ENCODE data around the gene JAG1.
A peak's percentile ranks its signal among the peaks of the same experiment; 100 is the strongest.
"Not testable (repeated sequence)": the region's sequence is repeated elsewhere in the genome, so short reads cannot be mapped to it uniquely, and the experiment has no call there.

Gene JAG1

DNA sequence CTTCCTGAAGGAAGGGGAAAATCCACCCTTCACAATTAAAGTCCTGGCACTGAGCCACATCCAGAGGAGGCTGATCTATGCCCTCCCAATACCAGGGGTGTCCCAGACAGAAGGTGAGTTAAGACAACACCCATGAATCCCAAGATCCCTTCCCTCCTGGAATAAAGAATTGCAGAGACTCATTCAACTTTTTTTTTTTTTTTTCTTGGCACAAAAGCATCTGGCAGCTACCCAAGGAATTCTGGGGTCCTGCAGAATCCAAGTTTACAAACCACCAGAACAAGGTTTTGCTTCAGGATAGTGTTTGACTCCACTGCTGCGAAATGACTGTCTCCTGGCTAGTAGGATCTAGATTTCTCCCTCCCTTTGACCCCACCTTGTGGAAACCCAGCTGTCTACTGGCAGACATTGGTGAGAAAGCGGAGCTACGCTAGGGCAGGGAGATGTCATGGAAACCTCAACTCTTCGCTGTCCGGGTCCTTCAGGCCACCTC lies 37.4 kb downstream of the JAG1 start:
- no peak for DNase-seq (ENCODE audit: low spot score)

DNA sequence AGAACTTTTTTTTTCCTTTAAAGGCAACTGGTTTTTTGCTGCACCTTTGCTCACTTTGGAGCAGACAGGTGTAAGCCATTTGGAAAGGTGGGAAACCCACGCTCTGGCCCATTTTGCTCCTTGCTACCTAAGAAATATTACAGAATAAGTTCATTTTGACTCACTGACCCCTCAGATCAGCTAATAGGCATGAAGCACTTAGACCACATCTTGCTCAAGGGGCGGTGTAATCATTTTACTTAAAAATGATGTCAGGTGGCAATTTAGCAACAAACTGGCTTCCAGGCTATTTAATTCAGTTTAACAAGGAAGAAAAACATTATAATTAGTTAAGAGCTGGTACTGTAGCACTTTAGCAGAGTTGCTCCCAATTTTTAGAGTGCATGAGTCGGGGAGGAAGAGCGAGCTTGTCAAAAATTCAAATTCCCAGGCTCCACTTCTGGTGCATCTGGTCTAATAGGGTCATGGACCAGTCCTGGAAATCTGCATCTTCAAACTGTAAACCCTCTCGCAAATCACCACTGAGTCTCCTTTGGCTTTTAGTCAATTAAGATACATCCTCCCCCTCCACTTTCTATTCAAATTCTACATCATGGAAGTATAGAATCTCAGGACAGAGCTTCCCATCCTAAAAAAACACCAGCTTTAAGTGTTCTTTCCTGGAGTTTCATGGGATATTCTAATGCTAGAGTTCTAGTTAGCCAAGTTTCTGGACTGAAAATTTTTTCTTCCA lies 38.2 kb downstream of the JAG1 start:
- DNase-seq (ENCODE audit: low spot score) = no peak

GRCh38 chr20:10634683-10635411 lies 39.0 kb downstream of the JAG1 start:
- no peak for DNase-seq (ENCODE audit: low spot score)

DNA sequence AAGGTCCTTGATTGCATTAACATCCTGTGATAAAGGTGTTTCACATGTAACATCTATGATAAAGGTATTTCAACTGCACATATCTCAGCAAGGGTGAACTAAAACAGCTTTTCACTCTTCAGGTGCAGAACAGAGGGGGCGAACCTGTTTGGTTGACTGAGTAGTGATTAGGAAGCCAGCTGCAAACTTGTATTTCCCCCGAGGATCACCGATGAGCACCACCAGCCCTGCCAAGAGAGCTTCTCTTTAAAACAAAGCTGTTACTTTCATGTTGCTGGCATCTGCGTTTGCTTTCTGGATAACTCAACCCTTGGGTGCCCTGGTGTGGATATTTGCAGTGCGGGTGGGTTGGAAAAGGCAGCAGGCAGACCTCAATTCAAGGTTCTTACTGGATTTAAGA lies 39.6 kb downstream of the JAG1 start:
- no peak for DNase-seq (ENCODE audit: low spot score)

DNA sequence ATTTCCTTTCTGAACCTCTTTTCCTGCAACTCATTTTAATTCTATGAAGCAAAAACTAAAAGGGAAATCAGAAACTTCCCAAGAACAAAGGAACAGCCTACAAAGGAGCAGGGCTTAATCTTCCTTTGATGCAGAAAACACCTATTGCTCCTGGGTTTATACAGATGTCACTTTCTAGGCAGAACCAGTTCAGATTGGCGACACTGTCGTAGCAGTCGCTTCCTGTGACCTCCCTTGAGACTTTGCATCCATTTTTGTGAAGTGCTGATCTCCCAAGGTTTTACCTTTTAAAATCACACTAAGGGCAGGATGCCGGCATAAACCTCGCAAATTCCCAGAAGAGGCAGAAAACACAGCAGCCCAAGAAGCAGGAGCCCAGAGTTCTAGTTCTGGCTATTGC lies 40.1 kb downstream of the JAG1 start:
- DNase-seq (ENCODE audit: low spot score) = no peak

GRCh38 chr20:10632721-10633509 lies 40.9 kb downstream of the JAG1 start:
- no peak for DNase-seq (ENCODE audit: low spot score)

DNA sequence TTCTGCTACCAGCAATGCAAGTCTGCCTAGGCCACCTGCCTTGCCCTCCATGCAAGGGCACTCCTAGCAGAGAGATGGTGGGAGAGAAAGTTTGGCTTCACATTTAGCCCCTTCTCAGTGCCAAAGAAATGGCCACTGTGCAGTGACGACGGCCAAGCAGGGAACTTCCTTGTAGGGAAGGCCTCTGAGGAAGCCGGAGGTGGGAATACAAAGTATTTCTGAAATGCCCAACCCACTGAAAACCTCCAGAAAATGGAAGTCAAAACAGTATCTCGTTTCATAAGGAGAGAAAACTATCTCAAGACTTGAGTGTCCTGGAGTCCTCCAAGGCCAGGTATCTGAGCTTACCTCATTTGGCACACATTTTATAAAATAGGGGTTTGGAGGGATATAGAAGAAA lies 42.7 kb downstream of the JAG1 start:
- DNase-seq (ENCODE audit: low spot score) = no peak

DNA sequence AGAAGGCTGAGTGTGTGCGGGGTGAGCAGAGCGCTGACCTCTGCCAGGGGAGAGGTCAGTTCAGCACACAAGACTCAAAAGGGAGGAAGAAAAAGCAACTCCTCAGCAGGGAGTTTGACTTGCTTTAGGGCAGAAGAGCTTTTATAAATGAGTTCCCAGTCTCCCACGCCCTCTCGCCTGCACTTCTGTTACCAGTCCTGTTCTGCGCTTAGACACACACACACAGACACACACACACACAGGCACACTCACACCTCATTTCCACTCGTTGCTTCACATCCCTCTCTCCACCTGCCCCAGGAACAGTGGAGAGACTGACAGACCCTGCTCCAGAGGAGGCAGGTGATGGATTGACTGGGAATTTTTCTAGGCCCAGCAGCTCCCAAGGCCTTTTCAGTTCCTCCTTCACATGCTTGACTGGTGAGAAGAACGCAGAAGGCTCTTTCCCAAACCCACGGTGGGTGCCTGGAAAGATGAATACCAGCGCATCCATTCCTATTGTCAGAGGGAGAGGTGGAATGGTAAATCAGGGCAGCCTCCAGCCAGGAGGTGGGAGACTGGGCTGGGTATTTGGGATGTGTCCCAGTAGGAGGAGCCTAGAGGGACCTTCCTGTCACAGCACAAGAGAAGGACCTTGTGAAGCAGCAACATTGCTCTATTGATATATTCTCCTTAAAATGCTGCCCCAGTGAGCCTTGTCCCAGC lies 43.7 kb downstream of the JAG1 start:
- DNase-seq (ENCODE audit: low spot score) = no peak

DNA sequence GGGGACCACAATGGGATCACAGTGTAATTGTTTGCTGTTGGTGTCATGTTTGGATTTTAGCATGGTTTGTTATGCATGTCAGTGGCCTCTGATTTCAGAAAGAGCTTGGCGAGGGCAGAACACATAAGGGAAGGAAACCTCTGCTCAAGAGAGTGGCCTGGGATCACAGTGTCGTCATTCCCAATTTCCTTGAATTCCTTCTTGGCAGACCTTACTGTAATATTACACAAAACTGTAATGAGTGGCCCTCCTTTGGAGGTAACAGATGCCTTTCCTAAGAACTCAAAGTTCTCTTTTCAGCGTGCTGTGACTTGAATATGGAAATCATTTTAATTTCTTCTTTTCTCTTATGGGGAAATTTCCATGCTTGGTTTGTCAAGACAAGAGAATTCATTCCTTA lies 46.9 kb downstream of the JAG1 start:
- DNase-seq (ENCODE audit: low spot score) = no peak

DNA sequence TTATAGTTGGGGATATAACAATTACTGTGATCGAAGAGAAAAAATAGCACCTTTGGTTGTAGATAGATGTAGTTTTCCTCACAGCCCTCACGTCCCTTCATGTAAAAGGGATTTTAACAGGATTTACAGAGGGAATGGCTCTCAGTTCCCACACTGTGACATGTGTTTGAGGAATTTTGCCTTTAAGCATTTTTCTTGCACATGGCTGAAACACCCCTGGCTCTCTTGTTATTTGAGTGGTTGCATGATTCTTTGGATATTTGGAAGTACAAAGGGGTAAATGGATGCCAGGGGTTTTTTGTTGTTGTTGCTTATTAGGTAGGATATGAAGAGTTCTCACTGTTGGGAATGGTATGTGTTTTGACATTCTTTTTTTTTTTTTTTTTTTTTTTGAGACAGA lies 48.2 kb downstream of the JAG1 start:
- DNase-seq (ENCODE audit: low spot score) = no peak

GRCh38 chr20:10622657-10623418 lies 51.0 kb downstream of the JAG1 start:
- peak; percentile 75 for DNase-seq (ENCODE audit: low spot score)

- no peak for DNase-seq (ENCODE audit: low spot score)
Measured at GRCh38 chr20:10621149-10621548, 52.6 kb downstream of the JAG1 start.

DNA sequence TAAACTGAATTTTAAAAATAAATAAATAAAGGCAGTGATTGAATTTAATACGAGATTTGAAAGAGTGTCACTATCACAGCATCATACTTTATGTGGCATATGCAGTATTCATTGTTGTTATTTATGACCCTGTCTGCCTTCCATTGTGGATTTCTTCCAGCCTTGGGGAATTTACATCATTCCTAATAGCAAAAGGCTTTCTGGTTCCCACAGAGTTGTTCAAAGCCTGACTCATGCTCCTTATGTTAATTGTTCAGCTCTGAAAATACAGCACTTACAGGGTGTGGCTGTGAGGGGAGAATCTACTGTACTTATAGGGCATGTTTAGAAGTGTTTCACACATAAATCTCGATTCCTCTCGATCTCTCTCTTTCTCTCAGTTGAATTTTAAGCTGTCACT lies 54.4 kb downstream of the JAG1 start:
- DNase-seq (ENCODE audit: low spot score) = peak; percentile 81

GRCh38 chr20:10618611-10619245 lies 55.1 kb downstream of the JAG1 start:
- no peak for DNase-seq (ENCODE audit: low spot score)

DNA sequence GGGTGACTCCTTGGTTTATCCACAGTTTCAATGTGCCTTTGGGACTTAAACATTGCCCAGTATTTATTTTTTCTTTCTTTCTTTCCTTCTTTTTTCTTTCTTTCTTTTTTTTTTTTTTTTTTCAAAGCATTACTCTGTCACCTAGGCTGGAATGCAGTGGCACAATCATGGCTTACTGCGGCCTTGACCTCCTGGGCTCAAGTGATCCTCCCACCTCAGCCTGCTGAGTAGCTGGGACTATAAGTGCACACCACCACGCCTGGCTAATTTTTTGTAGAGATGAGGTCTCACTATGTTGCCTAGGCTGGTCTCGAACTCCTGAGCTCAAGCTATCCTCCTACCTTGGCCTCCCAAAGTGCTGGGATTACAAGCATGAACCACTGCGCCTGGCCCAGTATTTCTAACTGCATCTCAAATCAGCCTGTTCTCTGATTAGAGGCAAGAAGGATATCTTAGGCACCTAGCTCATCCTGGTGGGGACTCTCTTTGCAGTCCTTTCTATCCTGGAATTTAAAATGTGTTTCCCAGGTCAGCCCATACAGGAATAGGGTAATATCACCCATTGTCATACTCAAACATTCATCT lies 56.2 kb downstream of the JAG1 start:
- DNase-seq (ENCODE audit: low spot score) = not testable (repeated sequence)

DNA sequence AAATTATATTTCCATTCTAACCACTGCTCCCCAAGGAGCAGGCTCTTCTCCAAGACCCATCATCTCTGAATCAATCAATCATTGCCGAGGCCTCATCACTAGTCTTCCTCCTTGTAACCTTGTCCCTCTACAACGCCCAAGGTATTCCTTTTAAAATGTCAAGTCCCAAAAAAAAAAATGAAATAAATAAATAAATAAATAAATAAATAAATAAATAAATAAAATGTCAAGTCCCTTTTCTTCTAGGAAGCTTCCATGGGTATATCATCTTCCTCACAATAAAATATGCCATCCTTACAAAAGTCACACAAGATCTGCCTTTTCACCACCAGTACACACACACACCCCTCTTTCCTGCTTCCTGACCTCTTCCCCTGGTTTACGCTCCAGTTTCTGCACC lies 57.6 kb downstream of the JAG1 start:
- no peak for DNase-seq (ENCODE audit: low spot score)

GRCh38 chr20:10613911-10614310 lies 59.9 kb downstream of the JAG1 start:
- no peak for DNase-seq (ENCODE audit: low spot score)

- DNase-seq (ENCODE audit: low spot score) = not testable (repeated sequence)
Measured at GRCh38 chr20:10613426-10613825, 60.4 kb downstream of the JAG1 start.

DNA sequence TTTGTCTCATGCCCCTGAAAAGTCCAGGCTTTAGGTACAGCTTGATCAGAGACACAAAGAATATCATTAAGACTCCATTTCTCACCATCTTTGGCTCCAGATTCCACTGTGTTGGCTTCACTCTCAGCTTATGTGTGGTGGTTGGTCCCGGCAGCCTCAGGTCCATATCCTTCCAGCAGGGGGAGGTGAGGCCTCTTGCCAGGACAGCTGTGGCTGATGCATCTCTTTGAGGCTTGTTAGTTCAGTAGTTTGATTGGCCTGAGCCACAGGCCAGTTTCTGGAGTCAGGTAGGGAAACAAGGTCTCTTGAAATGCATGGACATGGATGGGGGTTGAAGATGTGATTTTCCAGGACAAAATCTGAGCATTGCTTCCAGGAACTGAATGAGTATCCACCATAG lies 62.4 kb downstream of the JAG1 start:
- peak; percentile 36 for DNase-seq (ENCODE audit: low spot score)

DNA sequence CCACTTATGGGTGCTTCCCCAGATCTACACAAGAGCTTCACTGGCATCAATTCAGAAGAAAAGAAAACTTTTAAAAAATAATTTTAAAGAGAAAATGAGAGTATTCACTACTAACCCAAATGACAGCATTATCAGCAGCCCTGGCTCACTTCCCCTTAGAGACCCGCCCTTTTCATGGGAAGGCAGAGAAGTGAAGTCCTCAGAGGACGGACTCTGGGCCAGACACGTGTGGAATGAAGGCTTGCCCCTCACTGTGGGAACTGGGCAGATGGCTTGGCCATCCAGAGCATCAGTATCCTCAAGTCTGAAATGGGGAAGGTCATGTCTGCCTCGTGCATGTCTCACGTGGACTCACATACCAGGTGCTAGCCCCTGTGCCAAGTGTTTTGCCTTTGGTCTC lies 63.5 kb downstream of the JAG1 start:
- no peak for DNase-seq (ENCODE audit: low spot score)

GRCh38 chr20:10609770-10610169 lies 64.0 kb downstream of the JAG1 start:
- DNase-seq (ENCODE audit: low spot score) = peak; percentile 56

All from GM03348 (cell line).